GM19351 (cell line): ENCODE data around the gene HMGB3.
"Not testable (repeated sequence)": the region's sequence is repeated elsewhere in the genome, so short reads cannot be mapped to it uniquely, and the experiment has no call there.

Experiments
- ATAC-seq: cut with Tn5 transposase; IDR thresholded peaks from one replicate; pipeline ENCODE4 v1.9.1; 2021; ENCODE audit warnings: mild to moderate bottlenecking, moderate library complexity; ENCODE audit not compliant: unreplicated experiment

Gene HMGB3

DNA sequence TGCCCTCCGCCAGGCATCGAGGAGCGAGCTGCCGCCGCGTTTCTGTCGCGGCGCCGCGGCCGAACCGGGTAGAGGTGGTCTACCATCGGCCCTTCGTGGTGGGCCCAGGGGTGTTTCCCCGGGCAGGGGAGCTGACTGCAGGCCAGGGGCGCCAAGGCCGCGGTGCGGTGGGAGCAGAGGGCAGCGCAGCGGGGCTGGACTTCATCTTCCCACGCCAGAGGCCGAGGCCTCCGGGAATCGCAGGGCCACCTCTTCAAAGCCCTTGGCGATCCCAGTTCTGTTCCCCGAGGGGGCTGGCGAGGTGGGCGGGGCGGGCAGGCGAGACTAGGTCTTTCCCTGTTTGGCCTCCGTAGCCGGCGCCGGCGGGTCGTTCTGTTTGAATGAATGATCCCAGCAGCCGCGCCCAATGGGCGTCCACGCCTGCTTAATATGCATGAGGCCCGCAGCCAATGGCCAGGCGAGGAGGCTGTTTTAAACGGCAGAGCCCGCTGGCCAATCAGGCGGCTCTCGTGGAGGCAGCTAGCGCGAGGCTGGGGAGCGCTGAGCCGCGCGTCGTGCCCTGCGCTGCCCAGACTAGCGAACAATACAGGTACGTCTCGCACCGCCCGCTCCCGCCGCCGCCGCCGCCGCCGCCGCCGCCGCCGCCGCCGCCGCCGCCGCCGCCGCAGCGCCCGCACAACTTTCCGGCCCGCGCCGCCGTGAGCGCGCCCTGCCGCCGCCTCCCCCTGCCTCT, at the start of gene HMGB3:
Gene HMGB3 (plus strand): TSS at position 548 of the 733 bp plus-strand sequence. CDS start 2,265 bp downstream, outside the sequence.
- peak; percentile 94 for ATAC-seq

GRCh38 chrX:150933945-150934350, 49.2 kb upstream of the HMGB3 start:
- ATAC-seq, result no peak

- no peak for ATAC-seq
Observed at GRCh38 chrX:150934453-150934852, 48.7 kb upstream of the HMGB3 start.

- ATAC-seq, result no peak
Observed at GRCh38 chrX:150935467-150935866, 47.7 kb upstream of the HMGB3 start.

GRCh38 chrX:150936556-150936955, 46.6 kb upstream of the HMGB3 start:
- no peak for ATAC-seq

DNA sequence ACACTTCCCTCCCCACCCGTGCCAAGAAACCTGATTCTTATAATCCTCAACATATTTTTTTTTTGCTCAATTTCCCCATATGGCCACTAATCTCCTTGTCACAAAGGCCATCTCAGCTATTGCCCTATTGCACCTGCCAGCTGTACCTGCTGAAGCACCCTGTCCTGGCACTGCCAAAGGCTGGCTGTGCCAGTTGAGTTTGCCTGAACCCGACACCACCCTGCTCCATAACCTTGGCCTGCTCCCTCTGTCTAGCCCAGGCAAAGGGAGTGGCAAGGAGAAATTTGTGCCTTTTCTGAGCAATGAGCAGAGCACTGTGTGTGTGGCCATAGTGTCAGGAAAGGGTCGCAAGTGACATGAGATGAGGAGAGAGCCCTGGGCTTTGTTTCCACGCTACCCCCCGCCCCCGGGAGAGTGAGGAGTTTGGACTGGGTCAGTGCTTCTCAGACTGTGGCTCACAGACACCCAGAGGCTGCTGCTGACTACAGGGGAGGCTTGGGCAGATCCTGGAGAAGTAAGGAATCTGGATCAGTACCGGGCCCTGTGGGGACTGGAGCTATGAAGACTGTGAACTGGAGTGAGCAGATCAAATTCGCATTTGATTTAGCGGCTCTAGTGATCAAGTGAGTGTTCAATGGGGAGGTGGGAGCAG, 42.2 kb upstream of the HMGB3 start:
- no peak for ATAC-seq

GRCh38 chrX:150941580-150941979, 41.6 kb upstream of the HMGB3 start:
- no peak for ATAC-seq

- no peak for ATAC-seq
Observed at GRCh38 chrX:150942942-150943594, 40.1 kb upstream of the HMGB3 start.

DNA sequence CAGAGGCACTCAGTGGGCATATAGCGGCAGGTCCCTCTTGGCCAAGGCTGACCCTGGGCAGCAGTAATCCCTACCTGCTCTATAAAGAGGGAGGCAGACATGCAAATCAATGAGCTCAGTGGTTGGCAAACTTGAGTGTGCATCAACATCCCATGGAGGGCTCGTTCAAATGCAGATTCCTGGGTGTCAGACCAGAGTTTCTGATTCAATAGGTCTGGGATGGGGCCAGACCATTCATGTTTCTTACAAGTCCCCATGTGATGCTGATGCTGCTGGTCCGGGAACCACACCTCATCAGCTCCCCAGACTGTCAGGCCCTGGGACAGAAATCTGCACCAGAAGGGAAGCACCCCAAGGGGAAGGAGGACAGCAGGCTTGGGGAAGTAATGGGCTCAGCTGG, 38.9 kb upstream of the HMGB3 start:
- ATAC-seq, result no peak

DNA sequence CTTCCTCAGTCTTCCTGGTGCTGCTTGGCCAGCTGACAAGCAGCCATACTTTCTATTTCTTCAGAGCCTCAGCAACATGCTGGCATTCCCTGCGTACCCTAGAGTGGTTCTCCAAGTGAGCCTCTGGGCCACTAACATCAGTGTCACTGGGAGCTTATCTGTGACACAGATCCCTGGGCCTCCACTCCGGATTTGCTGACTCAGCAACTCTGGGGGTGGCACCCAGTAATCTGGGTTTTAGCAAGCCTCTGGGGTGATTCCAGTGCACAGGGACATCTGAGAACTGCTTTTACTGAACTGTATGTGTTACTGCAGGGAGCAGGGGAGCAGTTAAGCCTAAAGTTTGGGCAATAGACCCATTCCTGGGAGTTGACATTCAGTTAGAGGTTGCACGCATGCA, 28.2 kb upstream of the HMGB3 start:
- ATAC-seq, result no peak

DNA sequence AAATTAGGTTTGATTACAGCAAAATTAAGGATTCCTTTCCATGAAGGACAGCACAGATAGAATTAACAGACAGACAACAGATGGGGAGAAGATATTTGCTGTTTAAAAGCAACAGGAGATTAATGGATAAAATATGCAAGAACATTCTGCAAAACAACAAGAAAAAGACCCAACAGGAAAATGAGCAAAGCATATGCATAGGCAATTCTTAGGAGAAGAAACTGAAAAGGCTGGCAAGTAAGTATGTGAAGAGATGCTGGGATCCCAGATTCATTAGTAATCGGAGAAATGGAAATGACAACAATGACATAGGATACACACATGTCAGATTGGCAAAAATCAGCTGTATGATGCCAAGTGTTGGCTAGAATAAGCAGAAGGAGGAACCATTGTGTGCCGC, 27.5 kb upstream of the HMGB3 start:
- no peak for ATAC-seq

- no peak for ATAC-seq
Observed at GRCh38 chrX:150958177-150958576, 25.0 kb upstream of the HMGB3 start.

- ATAC-seq, result no peak
Observed at GRCh38 chrX:150959557-150959956, 23.6 kb upstream of the HMGB3 start.

DNA sequence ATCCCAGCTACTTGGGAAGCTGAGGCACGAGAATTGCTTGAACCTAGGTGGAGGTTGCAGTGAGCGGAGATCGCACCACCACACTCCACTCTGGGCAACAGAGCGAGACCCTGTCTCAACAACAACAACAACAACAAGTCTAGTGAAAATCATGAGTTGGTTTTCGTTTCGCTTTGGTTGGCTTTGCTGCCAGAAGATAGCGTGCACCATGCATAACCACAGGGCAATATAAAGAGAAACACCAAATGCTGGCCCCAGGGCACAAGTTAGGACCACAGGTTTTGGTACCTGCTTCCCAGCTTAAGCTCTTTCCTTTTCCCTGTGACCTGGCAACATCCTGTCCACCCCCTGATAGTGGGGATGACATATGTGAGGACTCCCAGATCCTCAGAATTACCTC, 21.5 kb upstream of the HMGB3 start:
- no peak for ATAC-seq

- ATAC-seq, result not testable (repeated sequence)
Observed at GRCh38 chrX:150964416-150964815, 18.7 kb upstream of the HMGB3 start.

DNA sequence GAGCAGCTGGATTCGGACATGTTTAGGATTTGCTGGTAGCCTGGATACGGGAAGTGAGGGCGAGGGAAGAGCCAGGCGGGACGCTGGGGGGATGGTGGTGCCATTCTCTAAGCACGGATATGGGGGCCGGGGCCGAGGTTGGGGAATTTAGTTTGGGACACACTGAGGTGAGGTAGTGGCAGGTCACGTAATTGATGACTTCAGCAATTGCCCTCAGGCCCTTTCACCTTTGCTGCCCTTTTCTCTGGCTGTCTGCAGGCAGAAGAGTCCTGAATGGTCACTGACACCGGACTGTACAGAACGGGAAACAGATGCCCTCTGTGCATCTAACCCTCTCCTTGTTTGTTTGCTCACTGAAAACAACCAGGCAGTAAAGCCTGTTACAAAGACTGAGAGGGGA, 16.9 kb upstream of the HMGB3 start:
- ATAC-seq, result no peak

- no peak for ATAC-seq
Observed at GRCh38 chrX:150966742-150967141, 16.4 kb upstream of the HMGB3 start.

DNA sequence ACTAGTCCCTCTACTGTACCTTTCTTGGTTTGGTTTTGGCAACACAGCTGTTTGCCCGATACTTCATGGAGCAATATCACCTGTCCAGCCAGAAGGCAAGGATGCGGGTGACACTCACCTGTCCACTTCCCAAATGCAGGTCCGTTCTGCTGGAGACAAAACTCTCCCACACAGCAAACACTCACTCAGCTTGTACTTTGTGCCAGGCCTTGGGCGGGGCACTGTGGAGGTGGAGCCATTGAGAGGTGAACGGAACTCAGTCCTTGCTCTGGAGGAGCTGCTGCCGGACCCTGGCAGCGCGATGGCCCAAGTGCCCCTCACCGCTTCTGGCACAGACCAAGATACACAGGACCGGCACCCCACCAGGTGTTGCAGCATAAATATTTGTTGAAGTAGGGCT, 15.3 kb upstream of the HMGB3 start:
- no peak for ATAC-seq

GRCh38 chrX:150968862-150969720, 14.0 kb upstream of the HMGB3 start:
- ATAC-seq, result no peak

DNA sequence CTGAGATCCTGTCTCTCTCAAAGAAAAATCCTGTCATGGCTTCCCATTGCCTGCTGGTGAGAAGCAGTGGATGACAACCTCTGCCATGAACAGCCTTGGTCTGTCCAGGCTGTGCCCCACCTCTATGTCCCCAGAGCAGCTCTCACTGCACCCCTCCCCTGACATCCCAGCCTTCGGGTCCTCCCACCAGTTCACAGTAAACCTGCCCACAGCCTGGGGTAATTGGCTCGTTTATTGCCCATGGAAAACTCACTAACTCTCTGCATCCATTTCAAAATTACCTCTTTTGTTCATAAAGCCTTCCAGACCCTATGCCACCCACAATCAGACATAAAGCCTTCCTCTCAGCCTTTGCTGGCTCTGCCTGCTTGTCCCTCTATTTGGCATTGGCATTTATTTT, 10.7 kb upstream of the HMGB3 start:
- no peak for ATAC-seq
